OCI-LY3 (cell line): ENCODE results near the gene ARHGAP9.

ENCODE experiments used
- H2AFZ ChIP-seq: fragments of 200-600, 300-600 bp; shearing (Covaris generic); 2 replicates; pipeline ENCODE4 v1.6.0; 2014; ENCODE audit warnings: antibody characterized with exemption, low read depth, low read length
- H3K27ac ChIP-seq: fragments of 200-600, 300-600 bp; sonication (generic); 2 replicates; pipeline ENCODE4 v1.5.1; 2014; ENCODE audit warnings: mild to moderate bottlenecking, low read length, moderate library complexity, mixed read lengths
- H3K27me3 ChIP-seq: fragments of 200-600, 300-600 bp; sonication (generic); 2 replicates; pipeline ENCODE4 v1.6.1; 2014; ENCODE audit warnings: low read depth, low read length, mixed read lengths
- H3K36me3 ChIP-seq: fragments of 200-600, 300-600 bp; sonication (generic); replicated peaks from 2 replicates; pipeline ENCODE3; 2014; ENCODE audit warnings: low read depth, low read length, mixed read lengths
- H3K4me1 ChIP-seq: fragments of 300-600, 200-600 bp; sonication (generic); 2 replicates; pipeline ENCODE4 v1.6.1; 2014; ENCODE audit warnings: low read length, mixed read lengths
- H3K4me2 ChIP-seq: fragments of 200-600, 300-600 bp; sonication (generic); 2 replicates; pipeline ENCODE4 v1.6.1; 2014; ENCODE audit warnings: low read length, mixed read lengths
- H3K4me3 ChIP-seq: fragments of 300-600, 200-600 bp; sonication (generic); 2 replicates; pipeline ENCODE4 v1.5.1; 2014; ENCODE audit warnings: antibody characterized with exemption, mild to moderate bottlenecking, low read length, moderate library complexity
- H3K79me2 ChIP-seq: fragments of 300-600, 200-600 bp; shearing (Covaris generic); 2 replicates; pipeline ENCODE4 v1.6.1; 2014; ENCODE audit warnings: mild to moderate bottlenecking, low read length, mixed read lengths
- H3K9ac ChIP-seq: fragments of 300-600, 200-600 bp; shearing (Covaris generic); 2 replicates; pipeline ENCODE4 v1.6.0; 2014; ENCODE audit warnings: mild to moderate bottlenecking, low read length, moderate library complexity
- H3K9me3 ChIP-seq: fragments of 200-600, 300-600 bp; shearing (Covaris generic); 2 replicates; pipeline ENCODE4 v1.6.1; 2014; ENCODE audit warnings: low read length, mixed read lengths; ENCODE audit not compliant: insufficient read depth
- H4K20me1 ChIP-seq: fragments of 200-600, 300-600 bp; sonication (generic); 2 replicates; pipeline ENCODE4 v1.6.1; 2016; ENCODE audit warnings: low read length, mixed read lengths; ENCODE audit not compliant: insufficient read depth
- EZH2phosphoT487 ChIP-seq: fragments of 200-600 bp; shearing (Covaris generic); IDR thresholded peaks from 2 replicates; pipeline ENCODE4 v1.6.1; 2018; ENCODE audit warnings: antibody characterized with exemption, mixed run types, low read depth
- TF ChIP-seq, protein P1 (sequence below): fragments of 200-600, 300-600 bp; sonication (generic); IDR thresholded peaks from 2 replicates; pipeline ENCODE4 v1.5.1; 2014; ENCODE audit warnings: antibody characterized with exemption, low read length, low read depth

ARHGAP9 gene

DNA sequence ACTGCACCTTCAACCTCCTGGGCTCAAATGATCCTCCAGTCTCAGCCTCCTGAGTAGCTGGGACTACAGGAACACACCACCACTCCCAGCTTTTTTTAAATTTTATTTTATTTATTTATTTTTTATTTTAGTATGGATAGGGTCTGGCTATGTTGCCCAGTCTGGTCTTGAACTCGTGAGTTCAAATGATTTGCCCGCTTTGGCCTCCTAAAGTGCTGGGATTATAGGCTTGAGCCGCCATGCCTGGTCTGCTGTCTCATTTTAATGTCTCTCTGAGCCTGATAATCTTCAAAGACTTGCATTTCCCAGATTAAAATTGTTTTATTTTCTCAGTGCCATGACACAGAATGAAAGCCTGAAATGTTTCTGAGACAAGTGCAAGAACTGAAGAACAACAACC lies 46.3 kb downstream of the ARHGAP9 start:
- H4K20me1 ChIP-seq: no peaks in the 10 kb centered on the region
- peaks cover 14% of the 10 kb centered on the region for H3K4me1 ChIP-seq
- no peak overlapping the region for H3K9ac ChIP-seq
- peaks cover 18% of the 10 kb centered on the region for H3K79me2 ChIP-seq
- H3K36me3 ChIP-seq: no peaks in the 10 kb centered on the region
- no peak for TF ChIP-seq EZH2phosphoT487
- TF ChIP-seq, protein P1, sequence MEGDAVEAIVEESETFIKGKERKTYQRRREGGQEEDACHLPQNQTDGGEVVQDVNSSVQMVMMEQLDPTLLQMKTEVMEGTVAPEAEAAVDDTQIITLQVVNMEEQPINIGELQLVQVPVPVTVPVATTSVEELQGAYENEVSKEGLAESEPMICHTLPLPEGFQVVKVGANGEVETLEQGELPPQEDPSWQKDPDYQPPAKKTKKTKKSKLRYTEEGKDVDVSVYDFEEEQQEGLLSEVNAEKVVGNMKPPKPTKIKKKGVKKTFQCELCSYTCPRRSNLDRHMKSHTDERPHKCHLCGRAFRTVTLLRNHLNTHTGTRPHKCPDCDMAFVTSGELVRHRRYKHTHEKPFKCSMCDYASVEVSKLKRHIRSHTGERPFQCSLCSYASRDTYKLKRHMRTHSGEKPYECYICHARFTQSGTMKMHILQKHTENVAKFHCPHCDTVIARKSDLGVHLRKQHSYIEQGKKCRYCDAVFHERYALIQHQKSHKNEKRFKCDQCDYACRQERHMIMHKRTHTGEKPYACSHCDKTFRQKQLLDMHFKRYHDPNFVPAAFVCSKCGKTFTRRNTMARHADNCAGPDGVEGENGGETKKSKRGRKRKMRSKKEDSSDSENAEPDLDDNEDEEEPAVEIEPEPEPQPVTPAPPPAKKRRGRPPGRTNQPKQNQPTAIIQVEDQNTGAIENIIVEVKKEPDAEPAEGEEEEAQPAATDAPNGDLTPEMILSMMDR: no peak
- H3K4me2 ChIP-seq: no peak overlapping the region
- H3K27ac ChIP-seq: no peak overlapping the region
- no peak overlapping the region for H3K4me3 ChIP-seq
- no peaks in the 10 kb centered on the region for H3K27me3 ChIP-seq
- H3K9me3 ChIP-seq: no peaks in the 10 kb centered on the region
- H2AFZ ChIP-seq: no peak overlapping the region

DNA sequence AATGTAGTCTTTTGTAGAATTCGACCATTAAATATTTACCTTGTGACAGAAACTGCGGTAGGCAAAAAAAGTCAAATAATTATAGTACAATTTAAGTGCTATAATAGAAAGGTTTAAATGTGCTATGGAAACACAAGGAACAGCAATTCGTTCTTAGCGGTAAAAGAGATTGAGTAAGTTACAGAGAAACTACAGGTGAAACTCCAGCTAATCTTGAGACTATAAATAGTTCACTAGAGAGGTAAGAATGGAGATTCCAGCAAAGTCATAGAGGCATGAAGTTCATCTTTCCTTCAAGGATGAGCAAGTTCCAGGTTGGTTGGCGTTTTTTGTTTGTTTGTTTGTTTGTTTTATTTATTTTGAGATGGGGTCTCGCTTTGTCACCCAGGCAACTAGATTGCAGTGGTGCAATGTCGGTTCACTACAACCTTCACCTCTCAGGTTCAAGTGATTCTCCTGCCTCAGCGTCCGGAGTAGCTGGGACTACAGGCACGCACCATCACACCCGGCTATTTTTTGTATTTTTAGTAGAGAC lies 47.9 kb downstream of the ARHGAP9 start:
- Histone ChIP-seq H4K20me1 (no peaks in the 10 kb centered on the region), H3K4me2 (peak overlapping the region; percentile 70), H3K27me3 (no peaks in the 10 kb centered on the region), H3K4me3 (peak overlapping the region; percentile 94), H3K4me1 (peaks cover 14% of the 10 kb centered on the region), H3K9me3 (no peaks in the 10 kb centered on the region), H2AFZ (peak overlapping the region; percentile 75), H3K9ac (peak overlapping the region; percentile 85), H3K27ac (peak overlapping the region; percentile 54), H3K36me3 (no peaks in the 10 kb centered on the region), H3K79me2 (peaks cover 19% of the 10 kb centered on the region)
- no peak for TF ChIP-seq EZH2phosphoT487

DNA sequence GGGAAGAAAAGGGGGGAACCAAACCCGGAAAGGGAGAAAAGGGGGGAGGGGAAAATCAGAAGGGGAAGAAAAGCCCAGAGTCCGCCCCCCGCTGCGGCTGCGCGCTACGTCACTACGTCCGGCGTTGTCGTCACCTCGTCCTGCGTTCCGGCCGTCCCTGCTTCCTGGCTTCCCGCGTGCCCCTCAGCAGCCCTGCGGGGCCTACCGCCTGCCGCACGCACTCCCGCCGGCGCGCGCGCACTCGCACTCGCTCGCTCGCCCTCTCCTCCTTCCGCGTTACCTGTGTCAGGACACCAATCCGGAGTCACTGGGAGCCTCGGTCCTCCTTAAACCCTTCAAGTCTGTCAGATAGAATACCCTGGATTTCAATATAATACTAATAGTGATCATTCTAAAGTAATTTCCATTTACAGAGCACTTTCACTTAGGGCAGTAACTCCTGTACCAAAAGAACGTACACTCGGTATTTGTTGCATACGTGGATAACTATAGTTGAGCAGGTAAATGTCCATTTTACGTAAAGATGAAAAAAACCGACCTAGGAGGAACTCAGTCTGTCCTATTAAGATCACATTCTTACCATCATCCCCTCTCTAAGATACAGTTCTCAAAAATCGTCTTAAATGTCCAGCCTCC lies 48.6 kb downstream of the ARHGAP9 start, which contains the start of gene R3HDM2:
Gene R3HDM2, minus strand, starts transcription at position 113 of the 636 bp plus-strand sequence. CDS start 120,615 bp downstream, outside the sequence.
- Histone ChIP-seq H3K9me3 (no peaks in the 10 kb centered on the region), H3K79me2 (peaks cover 23% of the 10 kb centered on the region), H3K4me3 (peak within 1 kb of the TSS; percentile 94), H3K4me2 (peak within 1 kb of the TSS; percentile 98), H3K27me3 (no peaks in the 10 kb centered on the region), H3K36me3 (no peaks in the 10 kb centered on the region), H2AFZ (peak within 1 kb of the TSS; percentile 75), H3K27ac (peak within 1 kb of the TSS; percentile 54), H3K4me1 (peaks cover 14% of the 10 kb centered on the region), H4K20me1 (no peaks in the 10 kb centered on the region), H3K9ac (peak within 1 kb of the TSS; percentile 85)
- no peak for TF ChIP-seq EZH2phosphoT487
- TF ChIP-seq, protein P1: no peak

DNA sequence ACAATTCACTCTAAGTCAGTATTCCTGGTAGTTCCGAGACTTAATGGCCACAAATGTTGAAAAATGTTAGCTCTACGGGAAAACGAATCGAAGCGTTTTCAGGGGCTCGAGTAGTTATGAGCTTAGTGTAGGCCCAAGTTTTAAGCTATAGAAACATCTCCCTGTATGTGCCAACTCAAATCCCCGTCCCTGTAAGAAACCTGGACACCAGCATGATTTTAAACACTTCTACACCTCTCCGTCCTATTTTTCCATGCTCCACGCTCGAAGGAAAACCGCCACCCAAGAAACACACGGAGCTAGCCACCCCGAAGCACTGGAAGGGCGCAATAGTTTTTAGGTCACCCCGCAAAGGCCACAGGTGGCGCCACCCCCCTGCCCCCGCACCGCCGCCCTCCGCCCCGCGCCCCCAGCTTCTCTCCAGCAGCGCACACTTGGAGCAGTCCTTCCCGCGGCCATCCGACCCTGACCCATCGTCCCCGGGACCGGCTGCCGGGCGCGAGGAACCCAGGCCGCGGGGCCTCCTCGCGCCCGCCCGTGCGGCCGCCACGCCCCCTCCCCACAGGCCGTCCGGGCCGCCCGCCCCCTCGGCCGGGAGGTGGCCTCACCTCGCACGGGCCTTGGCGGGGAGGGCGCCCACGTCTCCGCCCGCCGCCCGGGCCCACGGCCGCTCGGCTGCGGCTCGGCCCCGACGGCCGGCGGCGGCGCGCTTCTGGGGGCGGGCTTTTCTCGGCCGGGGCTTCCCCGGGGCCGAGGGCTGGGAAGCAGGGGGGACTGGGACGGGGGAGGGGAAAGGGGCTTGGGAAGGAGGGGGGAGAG lies 49.3 kb downstream of the ARHGAP9 start:
- TF ChIP-seq, protein P1: peak; percentile 7; the same call in 1 of the 2 replicates
- no peak for TF ChIP-seq EZH2phosphoT487
- Histone ChIP-seq H4K20me1 (no peaks in the 10 kb centered on the region), H3K9ac (peak overlapping the region; percentile 85), H3K27ac (peak overlapping the region; percentile 32), H3K4me3 (peak overlapping the region; percentile 94), H3K4me2 (peak overlapping the region; percentile 98), H3K4me1 (peaks cover 14% of the 10 kb centered on the region), H2AFZ (no peak overlapping the region), H3K27me3 (no peaks in the 10 kb centered on the region), H3K9me3 (no peaks in the 10 kb centered on the region), H3K36me3 (no peaks in the 10 kb centered on the region), H3K79me2 (peaks cover 24% of the 10 kb centered on the region)
